Hematopoietic multipotent progenitor cell treated with erythropoietin and hydrocortisone succinate and interleukin-3 and kit ligand, for 6 days (in vitro differentiated cells): ENCODE results near the gene METTL8.
A peak's percentile ranks its signal among the peaks of the same experiment; 100 is the strongest.

ENCODE experiments used
- DNase-seq: peaks from one replicate; pipeline ENCODE4 v3.0.0-alpha.2; 2015

Gene METTL8, protein sequence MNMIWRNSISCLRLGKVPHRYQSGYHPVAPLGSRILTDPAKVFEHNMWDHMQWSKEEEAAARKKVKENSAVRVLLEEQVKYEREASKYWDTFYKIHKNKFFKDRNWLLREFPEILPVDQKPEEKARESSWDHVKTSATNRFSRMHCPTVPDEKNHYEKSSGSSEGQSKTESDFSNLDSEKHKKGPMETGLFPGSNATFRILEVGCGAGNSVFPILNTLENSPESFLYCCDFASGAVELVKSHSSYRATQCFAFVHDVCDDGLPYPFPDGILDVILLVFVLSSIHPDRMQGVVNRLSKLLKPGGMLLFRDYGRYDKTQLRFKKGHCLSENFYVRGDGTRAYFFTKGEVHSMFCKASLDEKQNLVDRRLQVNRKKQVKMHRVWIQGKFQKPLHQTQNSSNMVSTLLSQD

DNA sequence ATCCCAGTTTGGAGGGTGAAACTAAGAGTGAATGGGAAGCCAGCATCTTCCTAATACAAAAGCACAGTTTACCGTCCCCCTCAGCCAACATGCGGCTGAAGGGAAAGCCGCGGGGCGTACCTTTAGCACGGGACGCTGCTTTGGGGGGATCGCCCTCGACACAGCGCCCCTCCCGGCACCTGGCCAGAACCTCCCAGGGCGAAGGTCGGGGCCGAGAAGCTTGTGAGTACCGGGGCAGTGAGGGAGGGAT lies at the start of gene METTL8:
TSS of gene METTL8 (minus strand) at position 228 of the 250 bp plus-strand sequence. CDS start 41,805 bp downstream, outside the sequence.
- DNase-seq: no peak

- no peak for DNase-seq
Measured at GRCh38 chr2:171482877-171483276, 49.1 kb upstream of the METTL8 start.

DNA sequence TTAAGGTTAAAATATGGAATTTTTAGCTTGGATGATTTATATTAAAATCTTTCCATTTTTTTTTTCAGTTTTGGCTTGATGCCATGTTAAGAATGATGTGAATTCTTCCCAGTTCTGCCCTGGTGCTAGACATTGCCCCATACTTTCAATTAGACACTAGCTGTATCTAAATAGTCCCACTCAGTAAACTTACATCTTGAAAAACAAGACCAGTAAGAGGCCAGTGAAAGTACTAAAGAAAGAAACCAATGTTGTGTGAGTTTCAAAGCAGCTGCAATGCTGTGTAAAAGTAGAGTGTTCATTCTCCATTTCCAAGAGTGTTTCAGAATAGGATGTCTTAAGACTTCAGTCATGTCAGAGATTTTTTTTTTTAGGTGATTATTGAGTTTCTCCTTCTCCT lies 48.5 kb upstream of the METTL8 start:
- no peak for DNase-seq

- DNase-seq: no peak
Measured at GRCh38 chr2:171480908-171481307, 47.1 kb upstream of the METTL8 start.

GRCh38 chr2:171479154-171479814 lies 45.5 kb upstream of the METTL8 start:
- DNase-seq: no peak

- DNase-seq: no peak
Measured at GRCh38 chr2:171478345-171478744, 44.6 kb upstream of the METTL8 start.

DNA sequence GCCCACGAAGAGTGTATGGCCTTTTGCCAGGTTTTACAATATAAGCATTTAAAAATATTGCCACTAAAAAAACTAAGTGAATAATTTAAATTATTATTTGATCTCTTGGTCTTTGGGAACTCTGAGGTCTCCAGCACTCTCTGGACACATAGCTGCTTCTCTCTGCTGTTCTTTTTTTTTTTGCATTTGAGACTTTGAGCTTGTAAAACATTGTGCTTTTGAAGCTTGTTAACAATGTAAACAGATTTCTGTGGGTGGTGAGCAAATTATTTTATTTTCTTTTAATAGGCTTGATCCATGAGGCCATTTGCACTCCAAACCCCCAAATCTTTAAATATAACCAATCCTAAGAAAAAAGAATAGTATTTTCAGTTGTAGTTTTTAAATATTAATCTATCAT lies 42.2 kb upstream of the METTL8 start:
- DNase-seq: no peak

- no peak for DNase-seq
Measured at GRCh38 chr2:171470129-171470528, 36.3 kb upstream of the METTL8 start.

DNA sequence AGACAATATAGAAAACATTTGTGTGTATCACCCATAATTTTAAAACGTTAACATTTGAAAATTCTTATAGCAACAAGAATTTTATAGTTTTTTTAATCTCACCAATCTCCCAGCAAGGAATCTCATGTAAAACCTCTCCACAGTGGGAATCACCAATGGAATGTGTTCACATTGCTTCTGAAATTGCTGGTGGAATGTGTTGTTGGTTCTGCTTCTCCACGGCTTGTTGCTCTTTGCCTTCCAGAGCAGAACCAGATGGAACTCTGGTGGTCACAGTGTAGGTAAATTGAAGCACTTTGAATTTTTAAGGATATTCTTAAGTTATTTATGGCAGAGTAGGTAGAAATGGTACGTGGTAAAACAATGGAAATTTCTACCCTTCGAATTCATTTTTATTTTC lies 35.4 kb upstream of the METTL8 start:
- no peak for DNase-seq

DNA sequence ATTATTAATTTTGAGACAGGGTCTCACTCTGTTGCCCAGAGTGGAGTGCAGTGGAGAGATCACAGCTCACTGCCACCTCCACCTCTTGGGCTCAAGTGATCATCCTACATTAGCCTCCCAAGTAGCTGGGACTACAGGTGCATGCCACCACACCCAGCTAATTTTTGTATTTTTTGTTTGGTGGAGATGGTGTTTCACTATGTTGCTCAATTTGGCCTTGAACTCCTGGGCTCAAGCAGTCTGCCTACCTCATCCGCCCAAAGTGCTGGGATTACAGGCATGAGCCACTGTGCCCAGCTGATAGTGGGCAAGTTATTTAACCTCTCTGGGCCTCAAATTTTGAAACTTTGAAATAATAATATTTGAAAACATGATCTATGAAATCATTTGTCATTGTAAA lies 26.7 kb upstream of the METTL8 start:
- DNase-seq: no peak

DNA sequence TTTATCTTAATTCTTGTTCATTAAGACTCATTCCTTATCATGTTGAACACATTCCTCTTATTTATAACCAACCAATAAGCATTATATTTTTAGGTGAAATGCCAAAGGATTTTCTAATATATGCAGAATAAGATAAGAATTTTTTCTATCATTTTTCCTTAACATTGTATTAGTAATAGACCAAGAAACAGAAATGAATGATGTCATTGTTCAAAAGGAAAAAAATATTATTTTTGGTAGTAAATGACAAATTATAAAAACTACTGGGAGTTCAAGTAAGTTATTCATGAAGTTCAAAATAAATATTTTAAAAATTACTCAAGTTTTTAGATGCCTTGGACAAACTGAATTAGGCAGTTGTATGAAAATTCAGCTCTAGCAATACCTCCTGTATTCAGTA lies 25.7 kb upstream of the METTL8 start:
- DNase-seq: no peak

- no peak for DNase-seq
Measured at GRCh38 chr2:171452773-171453172, 19.0 kb upstream of the METTL8 start.

DNA sequence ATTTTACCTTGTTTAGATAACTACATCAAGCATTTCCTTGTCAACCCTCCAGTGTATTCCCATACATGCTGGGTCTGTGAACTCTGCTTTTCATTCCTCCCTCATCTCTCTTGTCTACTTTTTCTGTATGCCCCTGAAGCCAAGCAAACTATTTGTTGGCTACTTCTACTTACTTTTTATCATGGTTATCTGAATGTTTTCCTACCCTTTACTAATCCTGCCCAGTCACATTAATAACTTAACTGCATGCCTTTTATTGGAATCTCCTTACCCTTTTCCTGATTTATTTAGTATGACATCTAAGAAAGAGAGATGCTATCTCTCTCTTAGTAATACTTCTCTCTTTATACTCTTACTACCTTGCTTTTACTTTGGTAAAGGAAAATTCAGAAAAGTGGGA lies 17.3 kb upstream of the METTL8 start:
- no peak for DNase-seq

GRCh38 chr2:171447675-171448074 lies 13.9 kb upstream of the METTL8 start:
- no peak for DNase-seq

- no peak for DNase-seq
Measured at GRCh38 chr2:171441470-171441869, 7.7 kb upstream of the METTL8 start.

DNA sequence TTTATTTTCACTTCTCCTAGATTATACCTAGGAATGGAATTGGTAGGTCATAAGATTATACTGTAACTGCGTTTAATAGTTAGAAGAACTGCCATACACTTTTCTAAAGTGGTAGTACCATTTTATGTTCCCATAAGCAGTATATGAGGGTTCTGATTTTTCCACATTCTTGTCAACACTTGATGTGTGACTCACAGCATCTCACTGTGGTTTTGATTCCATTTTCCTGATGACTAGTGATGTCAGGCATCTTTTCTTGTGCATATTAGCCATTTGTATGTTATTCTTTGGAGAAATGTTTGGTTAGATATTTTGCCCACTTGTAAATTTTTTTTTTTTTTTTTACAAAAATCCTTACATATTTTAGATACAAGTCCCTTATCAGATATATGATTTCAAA lies 2.5 kb upstream of the METTL8 start:
- no peak for DNase-seq

- DNase-seq: peak; percentile 98
Measured at GRCh38 chr2:171434013-171434989, 511 bp upstream of the METTL8 start, which contains the start of gene DCAF17. DCAF17 (plus strand) TSS chr2:171434226; CDS start chr2:171434578, 352 bp downstream.

GRCh38 chr2:171432969-171433762 lies 624 bp downstream of the METTL8 start:
- peak; percentile 89 for DNase-seq

DNA sequence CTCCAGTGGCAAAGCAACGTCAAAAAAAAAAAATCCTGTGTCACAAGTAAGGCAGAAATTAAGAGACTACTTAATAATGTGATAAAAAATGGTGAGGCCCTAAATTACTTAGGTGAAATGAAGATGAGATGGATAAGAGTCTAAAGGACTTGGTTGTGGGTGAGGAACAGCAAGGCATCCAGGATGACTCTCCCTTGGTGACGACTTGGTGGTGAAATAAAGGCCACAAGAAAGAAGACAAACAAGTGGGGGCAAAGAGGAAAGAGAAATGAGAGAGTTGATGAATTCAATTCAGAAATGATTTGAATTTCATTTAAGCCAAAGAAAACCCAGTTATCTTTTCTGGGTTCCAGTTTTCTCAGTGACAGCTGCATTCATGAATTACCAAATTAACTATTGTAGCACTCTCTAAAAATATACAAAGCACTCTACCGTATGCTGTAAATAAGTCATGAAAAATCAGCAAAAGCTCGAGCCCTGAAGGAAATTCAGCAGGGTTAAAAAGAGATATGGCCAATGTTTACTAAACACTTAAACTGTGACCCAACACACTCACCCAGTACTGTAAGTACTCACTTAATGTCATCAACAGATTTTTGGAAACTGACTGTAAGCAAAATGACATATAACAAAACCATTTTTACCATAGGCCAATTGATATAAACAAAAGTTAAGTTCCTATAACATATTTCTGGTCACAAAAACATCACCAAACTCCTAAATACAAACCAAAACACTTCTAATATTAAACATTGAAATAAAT lies 1.4 kb downstream of the METTL8 start:
- DNase-seq: peak; percentile 35

DNA sequence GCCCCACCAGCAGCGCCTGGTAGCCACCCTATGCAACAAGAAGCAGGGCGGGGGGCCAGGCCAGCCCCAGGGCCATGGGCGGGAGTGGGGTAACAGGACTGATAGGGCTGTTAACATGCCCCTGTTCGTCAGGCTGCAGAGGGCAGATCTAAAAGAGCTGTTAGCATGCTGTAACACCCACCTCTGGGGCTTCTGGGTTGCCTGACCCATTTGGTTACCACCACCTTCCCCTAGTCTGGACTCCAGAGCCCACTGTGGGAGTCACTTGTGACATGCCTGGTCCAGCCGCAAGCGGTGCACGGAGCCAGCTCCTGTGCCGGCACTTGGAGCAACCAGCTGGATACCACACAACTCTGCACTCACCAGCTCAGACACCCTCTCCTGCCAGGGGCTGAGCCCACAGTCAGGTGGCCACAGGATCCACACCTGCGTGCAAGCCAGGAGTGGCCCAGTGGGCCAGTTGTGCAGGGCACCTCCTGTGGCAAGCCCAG lies 2.1 kb downstream of the METTL8 start:
- DNase-seq: peak; percentile 35
